Measurements from ENCODE around the gene FNDC1.

Gene FNDC1

DNA sequence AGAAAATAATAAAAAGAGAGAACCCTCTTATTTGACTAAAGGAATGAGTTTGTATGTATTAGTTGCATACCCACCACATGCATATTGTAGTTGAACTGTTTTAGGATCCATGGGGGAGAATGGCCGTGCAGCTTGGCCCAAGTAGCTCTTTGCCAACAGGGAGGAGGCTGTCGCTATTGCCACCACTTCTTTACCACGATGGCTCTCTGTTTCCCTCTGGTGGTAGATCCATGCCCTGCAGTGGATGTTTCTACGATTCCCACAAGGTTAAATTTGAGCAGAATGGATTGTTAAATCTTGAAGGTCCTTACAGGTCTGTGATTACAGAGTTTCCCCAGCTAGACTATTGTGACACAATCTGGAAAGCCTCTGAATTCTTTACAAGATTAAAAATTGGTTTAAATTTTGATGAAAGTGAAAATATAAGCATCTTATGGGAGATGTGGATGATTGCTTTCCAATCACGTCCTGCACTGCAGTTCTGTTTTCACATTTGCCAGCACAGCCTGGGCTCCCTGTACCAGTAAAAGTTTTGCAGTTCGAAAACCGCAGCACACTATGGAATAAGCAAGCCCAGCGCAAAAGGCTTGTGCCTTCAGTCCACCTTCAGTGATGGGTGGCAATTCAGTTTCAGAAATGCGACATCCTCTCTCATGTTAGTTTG, 34.4 kb upstream of the FNDC1 start:
- in situ Hi-C loops (cut with MboI; ENCODE audit: low sequenced_read_pairs, unreplicated experiment): loop anchor here (10.0 kb wide), 1 partner anchor 130 kb away; the partner anchor contains the start of gene RSPH3
- DNase-seq (ENCODE audit: low spot score): peak; percentile 81
- TF ChIP-seq, protein P1, sequence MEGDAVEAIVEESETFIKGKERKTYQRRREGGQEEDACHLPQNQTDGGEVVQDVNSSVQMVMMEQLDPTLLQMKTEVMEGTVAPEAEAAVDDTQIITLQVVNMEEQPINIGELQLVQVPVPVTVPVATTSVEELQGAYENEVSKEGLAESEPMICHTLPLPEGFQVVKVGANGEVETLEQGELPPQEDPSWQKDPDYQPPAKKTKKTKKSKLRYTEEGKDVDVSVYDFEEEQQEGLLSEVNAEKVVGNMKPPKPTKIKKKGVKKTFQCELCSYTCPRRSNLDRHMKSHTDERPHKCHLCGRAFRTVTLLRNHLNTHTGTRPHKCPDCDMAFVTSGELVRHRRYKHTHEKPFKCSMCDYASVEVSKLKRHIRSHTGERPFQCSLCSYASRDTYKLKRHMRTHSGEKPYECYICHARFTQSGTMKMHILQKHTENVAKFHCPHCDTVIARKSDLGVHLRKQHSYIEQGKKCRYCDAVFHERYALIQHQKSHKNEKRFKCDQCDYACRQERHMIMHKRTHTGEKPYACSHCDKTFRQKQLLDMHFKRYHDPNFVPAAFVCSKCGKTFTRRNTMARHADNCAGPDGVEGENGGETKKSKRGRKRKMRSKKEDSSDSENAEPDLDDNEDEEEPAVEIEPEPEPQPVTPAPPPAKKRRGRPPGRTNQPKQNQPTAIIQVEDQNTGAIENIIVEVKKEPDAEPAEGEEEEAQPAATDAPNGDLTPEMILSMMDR (IDR thresholded peaks at IDR 0.05; ENCODE audit: borderline replicate concordance, control extremely low read depth, extremely low read depth, insufficient read depth, missing control alignments): peak; percentile 94

DNA sequence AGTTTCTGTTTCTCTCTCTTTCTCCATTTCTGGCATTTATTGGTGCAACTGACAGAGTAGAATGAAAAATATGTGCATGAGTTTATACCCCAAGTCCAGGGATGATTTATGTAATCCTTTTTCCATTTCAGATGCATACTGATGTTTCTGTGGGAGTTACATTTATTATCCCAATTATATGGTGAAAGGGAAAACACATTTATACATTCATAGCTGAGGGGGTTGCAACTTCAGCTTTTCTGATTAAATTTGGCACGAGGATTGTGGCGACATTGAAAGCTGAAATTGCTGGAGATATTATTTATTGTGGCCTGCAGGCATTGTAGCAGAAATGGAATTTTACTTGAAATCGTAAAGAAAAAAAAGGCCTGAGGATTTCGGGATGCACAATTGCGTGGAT, 31.5 kb upstream of the FNDC1 start:
- no peak for DNase-seq (ENCODE audit: low spot score)
- TF ChIP-seq, protein P1 (IDR thresholded peaks at IDR 0.05; ENCODE audit: borderline replicate concordance, control extremely low read depth, extremely low read depth, insufficient read depth, missing control alignments): no peak

GRCh38 chr6:159142531-159142930, 26.7 kb upstream of the FNDC1 start:
- TF ChIP-seq, protein P1 (IDR thresholded peaks at IDR 0.05; ENCODE audit: borderline replicate concordance, control extremely low read depth, extremely low read depth, insufficient read depth, missing control alignments): no peak
- in situ Hi-C loops (cut with MboI; ENCODE audit: low sequenced_read_pairs, unreplicated experiment): no loop called here
- no peak for DNase-seq (ENCODE audit: low spot score)

More for the DNA sequence above, 31.5 kb upstream of the FNDC1 start:
- in situ Hi-C loops (cut with MboI; ENCODE audit: low sequenced_read_pairs, unreplicated experiment): loop anchor here (10.0 kb wide), 1 partner anchor 133 kb away; the partner anchor contains the start of gene RSPH3

DNA sequence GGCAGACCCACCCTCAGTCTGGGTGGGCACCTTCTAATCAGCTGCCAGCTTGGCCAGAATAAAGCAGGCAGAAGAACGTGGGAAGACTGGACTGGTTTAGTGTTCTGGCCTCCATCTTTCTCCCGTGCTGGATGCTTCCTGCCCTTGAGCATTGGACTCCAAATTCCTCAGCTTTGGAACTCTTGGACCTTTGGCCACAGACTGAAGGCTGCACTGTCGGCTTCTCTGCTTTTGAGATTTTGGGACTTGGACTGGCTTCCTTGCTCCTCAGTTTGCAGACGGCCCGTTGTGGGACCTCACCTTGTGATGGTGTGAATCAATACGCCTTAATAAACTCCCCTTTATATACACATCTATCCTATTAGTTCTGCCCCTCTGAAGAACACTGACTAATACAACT, 20.6 kb upstream of the FNDC1 start:
- DNase-seq (ENCODE audit: low spot score): no peak
- TF ChIP-seq, protein P1 (IDR thresholded peaks at IDR 0.05; ENCODE audit: borderline replicate concordance, control extremely low read depth, extremely low read depth, insufficient read depth, missing control alignments): no peak
- in situ Hi-C loops (cut with MboI; ENCODE audit: low sequenced_read_pairs, unreplicated experiment): no loop called here

DNA sequence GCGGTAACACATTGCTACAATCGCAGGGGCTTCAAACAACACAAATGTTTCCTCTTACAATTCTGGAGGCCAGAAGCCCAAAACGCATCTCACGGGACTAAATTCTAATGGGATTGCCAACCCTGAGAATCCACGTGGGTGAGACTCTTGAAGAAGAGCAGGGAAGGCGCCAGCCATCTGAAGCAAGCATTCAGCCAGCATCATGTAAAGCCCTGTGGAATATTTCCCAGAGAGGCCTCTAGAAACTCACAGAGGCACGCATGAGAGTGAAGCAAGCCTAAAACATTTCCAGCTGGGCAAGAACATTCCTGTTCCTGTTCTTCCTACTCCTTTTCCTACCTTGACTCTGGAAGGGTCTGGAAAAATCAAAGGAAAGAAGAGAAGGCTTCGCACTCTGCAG, 19.6 kb upstream of the FNDC1 start:
- in situ Hi-C loops (cut with MboI; ENCODE audit: low sequenced_read_pairs, unreplicated experiment): no loop called here
- DNase-seq (ENCODE audit: low spot score): no peak
- TF ChIP-seq, protein P1 (IDR thresholded peaks at IDR 0.05; ENCODE audit: borderline replicate concordance, control extremely low read depth, extremely low read depth, insufficient read depth, missing control alignments): no peak

DNA sequence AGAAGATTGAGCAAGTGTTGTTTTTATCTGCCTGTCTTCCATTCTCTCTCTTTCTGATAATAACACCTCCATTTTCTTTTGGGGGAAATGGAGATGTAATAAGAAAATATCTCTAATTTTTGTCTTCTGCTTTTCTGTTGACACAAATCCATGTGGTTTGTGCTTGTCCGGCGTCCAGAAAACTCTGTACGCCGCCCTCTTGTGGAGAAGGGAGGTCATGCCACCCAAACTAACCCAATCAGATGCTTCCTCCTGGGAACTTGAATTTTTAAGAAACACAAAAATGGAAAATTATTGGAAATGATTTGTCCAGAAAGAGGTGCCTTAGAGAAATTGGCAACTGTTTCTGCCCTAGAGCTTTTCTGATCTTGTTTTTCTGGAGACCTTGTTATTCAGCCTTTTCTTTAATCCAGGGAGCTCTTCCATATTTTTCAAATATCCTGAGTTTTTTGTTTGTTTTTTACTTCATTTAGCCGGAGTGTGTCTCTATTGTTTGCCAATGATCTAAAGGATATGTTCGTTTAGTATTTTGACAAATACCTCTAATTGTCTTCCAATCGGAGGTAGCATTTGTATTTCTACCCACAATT, 17.8 kb upstream of the FNDC1 start:
- peak; percentile 63 for DNase-seq (ENCODE audit: low spot score)

More for the DNA sequence above, 17.8 kb upstream of the FNDC1 start:
- in situ Hi-C loops (cut with MboI; ENCODE audit: low sequenced_read_pairs, unreplicated experiment): no loop called here
- TF ChIP-seq, protein P1 (IDR thresholded peaks at IDR 0.05; ENCODE audit: borderline replicate concordance, control extremely low read depth, extremely low read depth, insufficient read depth, missing control alignments): peak; percentile 66

Data from GM13976 (cell line).